Measurements from ENCODE around the gene DDIT4.
"Not testable (repeated sequence)": the region's sequence is repeated elsewhere in the genome, so short reads cannot be mapped to it uniquely, and the experiment has no call there.

The DDIT4 gene

GRCh38 chr10:72297281-72297804, 23.6 kb downstream of the DDIT4 start:
- no peak for DNase-seq

DNA sequence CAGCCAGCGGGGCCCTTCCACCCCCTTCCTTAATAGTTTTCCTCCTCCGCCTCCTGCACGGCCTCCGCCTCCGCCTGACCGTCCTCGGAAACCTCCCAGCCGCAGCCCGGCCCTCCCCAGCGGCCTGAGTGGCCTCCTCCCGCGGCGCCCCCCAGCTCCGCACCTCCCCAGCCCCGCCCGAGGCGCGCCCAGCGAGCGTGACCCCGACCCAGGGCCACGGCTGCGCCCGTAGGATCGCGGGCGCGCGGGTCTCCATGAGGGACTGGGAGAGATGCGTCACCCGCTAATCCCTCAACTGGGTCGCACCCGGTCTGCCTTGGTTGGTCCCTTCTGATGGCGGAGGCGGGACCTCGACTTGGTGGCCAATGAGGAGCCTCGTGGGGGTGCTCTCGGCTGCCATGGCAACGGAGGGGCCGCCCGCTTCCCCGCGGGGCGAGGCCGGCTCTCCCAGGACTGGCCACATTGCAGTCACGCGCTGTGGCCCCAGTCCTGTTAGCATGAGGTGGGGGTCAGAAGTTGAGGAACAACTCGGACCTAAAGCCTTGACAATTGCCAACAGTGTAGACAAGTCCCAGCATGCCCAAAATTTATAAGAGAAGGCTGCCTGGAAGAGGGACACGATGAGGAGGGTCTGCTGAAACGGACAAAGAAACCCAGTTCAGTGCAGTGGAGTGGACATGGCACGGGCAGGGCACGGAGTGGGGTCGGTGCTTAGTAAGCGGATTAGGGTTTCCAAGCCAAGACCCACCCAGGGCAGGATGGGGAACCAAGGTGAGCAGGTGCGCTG, 24.3 kb downstream of the DDIT4 start:
- peak; percentile 75 for DNase-seq

- no peak for DNase-seq
These were observed 25.1 kb downstream of the DDIT4 start for GRCh38 chr10:72298592-72299519.

DNA sequence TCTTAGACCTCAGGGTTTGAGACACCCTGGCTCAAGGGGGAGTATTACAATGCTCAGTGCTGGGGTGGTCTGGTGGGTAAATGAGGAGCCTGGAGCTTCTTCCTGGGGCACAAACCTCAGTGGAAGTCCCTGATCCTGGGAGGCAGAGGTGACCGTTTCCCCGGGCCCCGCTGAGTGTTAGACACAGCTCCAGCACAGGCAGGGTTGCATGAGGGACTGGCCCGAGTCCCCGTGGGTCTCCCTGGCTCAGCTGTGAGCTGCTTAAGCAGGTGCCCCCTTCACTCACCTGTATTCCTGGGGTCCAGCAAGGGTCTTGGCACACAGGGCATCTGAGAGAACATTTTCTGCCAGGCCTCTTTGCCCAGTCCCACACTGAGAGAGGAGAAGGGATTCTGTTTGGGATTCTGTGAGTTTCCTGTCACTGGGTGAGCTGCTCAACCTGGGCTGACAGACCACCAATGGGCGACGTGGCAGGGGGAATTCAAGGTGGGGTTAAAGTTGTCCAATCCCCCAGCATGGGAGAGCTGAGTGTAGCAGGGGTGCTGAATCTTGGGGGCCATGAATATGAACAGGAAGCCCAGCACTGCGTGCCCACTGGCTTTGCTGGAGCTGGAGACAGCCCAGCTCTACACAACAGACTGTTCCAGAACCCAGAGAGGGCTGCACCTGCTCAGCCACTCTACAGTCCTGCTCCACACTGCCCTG, 29.9 kb downstream of the DDIT4 start:
- DNase-seq: no peak

DNA sequence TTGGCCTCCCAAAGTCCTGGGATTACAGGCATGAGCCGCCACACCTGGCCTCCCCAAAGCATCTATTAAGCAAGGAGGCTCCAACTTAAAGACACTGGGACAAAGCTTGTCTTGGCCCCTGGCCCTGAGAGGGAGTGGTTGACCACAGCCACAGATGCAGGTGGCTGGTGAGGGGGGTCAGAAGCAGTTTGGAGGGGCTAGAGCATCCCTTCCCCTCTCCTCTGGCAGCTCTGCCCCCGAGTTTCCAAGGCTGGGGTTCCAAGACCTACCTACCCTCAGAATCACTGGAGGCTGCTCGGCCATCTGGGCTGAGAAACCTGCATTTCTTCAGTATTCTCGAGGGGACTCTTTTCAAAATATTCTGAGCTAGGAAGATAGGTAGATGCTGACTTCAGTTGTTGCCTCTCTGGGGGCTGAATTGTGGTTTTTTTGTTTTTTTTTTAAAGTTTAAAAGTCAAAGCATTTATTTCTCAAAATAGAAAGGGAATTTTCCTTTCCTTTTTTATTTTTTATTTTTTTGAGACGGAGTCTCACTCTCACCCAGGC, 32.6 kb downstream of the DDIT4 start:
- no peak for DNase-seq

DNA sequence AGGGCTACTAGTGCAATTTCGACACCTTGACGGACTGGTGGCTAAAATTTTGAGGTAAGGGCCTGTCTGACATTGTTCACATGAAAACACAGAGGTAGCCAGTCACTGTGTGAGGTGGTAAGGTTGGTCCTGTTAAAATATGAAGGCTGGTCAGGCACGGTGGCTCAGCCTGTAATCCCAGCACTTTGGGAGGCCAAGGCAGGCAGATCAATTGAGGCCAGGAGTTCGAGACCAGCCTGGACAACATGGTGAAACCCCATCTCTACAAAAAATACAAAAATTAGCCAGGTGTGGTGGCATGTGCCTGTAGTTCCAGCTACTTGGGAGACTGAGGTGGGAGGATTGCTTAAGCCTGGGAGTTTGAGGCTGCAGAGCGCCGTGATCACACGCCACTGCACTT, 34.0 kb downstream of the DDIT4 start:
- not testable (repeated sequence) for DNase-seq

GRCh38 chr10:72308320-72308987, 34.7 kb downstream of the DDIT4 start:
- DNase-seq: no peak

DNA sequence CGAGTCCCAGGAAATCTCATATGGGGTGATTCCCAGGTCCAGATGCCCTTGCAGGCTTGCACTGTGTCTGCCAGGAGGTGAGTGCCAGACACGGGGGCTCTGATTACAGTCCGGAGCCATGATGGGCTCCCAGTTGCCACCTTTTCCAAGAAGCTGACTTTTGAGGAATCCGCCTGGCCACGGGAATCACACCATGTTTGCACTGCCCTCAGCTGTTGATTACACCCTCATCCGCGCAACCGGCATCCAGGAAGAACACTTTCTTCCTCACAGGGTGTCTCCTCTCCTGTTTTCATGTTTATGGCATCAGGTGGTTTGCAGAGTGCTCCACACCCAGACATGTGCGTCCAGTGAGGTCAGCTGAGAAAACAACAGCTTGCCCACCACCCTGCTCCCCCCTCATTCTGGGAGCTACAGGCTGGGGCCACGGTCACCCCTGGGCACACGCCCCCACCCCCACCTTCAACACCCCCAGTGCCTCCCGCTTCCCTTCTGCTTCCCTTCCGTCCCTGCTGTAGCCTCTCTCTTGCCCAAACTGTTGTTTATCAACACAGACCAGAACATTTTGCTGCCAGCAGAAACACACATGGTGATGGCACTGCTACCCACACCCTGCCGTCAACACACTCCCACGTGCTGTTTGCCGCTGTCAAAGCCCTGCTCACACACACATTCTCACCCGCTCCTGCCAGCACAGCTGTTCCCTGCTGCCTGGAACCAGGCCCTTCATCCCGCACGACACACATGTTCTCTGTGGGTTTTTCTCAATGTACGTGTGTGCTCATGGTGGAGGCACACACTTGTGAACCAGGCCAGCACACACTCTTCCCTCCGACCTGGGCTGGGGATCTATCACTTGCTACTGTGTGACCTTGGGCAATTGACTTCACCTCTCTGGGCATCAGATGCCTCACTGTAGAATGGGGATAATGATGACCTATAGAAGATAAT, 35.8 kb downstream of the DDIT4 start:
- DNase-seq: no peak

DNA sequence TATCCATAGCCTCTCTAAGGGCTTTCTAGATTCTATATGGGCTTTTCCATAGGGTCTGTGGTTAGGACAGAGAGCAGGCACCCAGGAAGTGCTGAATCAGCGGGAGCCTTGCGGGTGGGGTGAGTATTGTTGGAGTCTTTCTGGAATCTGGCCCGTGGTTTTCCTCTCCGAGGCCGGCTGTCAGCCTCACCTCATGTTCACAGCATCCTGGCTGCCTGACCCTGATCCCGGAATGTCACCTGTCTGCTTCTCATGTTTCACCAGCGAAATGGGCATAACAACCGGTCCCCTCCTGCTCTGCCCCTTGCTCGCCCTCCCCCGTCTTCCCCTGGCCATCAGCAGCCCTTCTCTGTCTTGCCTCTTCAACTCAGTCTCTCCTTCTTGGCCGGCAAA, 36.5 kb downstream of the DDIT4 start:
- no peak for DNase-seq

GRCh38 chr10:72310636-72311035, 36.9 kb downstream of the DDIT4 start:
- DNase-seq: no peak

- no peak for DNase-seq
These were observed 37.9 kb downstream of the DDIT4 start for GRCh38 chr10:72311667-72312066.

DNA sequence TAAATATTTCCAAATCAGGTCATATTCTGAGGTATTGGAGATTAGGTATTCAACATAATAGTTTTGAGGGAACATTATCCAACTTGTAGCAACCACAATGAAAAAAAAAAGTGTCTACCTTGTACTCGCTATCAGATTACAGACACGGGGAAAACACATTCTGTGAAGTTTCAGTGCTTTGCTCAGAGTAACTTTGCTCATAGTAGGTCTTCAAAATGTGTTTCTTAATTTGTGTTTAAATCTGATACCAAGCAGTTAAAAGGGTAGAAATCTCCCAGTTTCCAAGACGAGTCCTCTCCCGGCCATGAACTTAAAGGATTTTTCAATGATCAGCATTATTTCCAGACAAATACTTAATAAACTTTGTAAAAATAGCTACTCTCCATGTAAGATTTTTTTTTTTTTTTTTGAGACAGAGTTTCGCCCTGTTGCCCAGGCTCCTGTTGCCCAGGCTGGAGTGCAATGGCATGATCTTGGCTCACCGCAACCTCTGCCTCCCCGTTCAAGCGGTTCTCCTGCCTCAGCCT, 39.2 kb downstream of the DDIT4 start:
- DNase-seq: no peak

DNA sequence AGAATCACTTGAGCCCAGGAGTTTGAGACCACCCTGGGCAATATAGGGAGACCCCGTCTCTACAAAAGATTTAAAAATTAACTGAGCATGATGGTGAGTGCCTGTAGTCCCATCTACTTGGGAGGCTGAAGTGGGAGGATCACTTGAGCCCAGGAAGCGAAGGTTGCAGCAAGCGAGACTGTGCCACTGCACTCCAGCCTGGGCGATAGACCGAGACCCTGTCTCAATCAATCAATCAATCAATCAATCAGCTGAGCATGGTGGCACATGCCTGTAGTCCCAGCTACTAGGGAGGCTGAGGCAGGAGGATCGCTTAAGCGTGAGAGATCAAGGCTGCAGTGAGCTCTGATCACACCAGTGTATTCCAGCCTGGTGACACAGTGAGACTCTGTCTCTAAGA, 40.5 kb downstream of the DDIT4 start:
- DNase-seq: no peak

- no peak for DNase-seq
These were observed 41.3 kb downstream of the DDIT4 start for GRCh38 chr10:72315054-72315453.

DNA sequence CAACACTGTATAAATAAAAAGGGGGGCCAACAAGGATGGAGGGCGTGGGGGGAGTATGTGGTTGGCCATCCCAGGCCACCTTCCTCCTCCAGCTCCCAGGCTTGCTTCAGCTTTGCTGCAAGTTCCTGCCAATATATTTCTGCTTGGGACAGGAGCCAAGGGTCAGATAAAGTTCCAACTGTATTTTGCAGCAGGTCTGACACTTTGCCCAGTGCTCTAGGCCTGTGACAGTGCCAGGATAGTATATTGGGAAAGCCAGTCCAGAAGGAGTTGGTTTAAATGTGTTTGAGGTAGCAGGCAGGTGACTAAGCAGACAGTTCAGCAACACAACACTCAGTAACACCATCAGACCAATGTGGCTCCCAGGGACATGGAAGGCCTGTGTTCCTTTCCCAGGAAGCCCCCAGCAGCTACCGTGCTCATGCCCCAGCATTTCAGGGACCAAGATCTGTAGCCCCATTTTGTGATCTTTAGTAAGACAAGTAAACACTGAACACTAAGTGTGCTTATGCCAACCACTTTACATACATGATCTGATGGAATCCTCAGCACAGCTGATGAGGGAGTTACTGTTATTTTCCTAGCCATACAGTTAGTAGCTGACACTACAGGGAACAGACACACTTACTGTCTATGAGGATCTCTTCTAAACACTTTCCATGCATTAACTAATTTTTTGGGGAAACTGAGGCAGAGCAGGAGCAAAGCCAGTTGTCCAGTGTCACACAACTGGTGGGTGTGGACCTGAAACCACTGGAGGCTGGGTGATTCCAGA, 42.1 kb downstream of the DDIT4 start:
- DNase-seq: no peak

- DNase-seq: no peak
These were observed 42.6 kb downstream of the DDIT4 start for GRCh38 chr10:72316386-72316700.

DNA sequence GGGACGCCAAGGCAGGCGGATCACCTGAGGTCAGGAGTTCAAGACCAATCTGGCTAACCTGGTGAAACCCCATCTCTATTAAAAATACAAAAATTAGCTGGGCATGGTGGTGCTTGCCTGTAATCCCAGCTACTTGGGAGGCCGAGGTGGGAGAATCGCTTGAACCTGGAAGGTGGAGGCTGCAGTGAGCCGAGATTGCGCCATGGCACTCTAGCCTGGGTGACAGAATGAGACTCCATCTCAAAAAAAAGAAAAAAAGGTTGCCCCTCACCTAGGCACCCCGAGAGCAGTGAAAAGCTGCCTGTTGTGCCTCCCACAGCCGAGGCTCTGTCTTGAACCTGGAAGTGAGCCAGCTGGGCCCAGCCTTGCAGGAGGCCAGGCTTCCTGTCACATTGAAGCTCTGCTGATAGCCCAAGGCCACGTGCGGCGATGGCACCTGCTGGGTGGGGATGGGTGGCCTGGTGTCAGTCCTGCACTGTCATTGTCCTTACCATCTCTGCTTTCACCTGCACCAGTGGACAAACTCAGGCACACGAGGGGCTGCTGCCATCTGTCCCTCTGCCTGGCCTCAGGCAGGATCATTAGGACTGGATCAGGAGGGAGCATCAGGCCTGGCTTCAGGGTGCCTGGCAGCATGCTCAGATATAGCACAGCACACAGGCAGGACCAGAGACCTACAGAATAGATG, 43.2 kb downstream of the DDIT4 start:
- DNase-seq: no peak

- DNase-seq: no peak
These were observed 44.9 kb downstream of the DDIT4 start for GRCh38 chr10:72318418-72319262.

Measured in 8988T (cell line).